ENCODE results near the gene ZCCHC17.

Gene ZCCHC17

GRCh38 chr1:31397360-31398095 is 100.7 kb downstream of the ZCCHC17 start:
- ChIA-PET CTCF (interaction anchor here (0.6 to 4.0 kb wide), 3 partner anchors 9 to 459 kb away, joined by 3 to 44 read pairs (median 3); no protein-coding TSS in a partner anchor), POLR2A (interaction anchor here (1.2 kb wide), 1 partner anchor 25 kb away, joined by 3 read pairs; no protein-coding TSS in a partner anchor)
- DNase-seq (ENCODE audit: extremely low spot score), result no peak
- no peak for TF ChIP-seq FOXM1 (IDR thresholded peaks at IDR 0.05; ENCODE audit: borderline replicate concordance)
- TF ChIP-seq BHLHE40 (IDR thresholded peaks at IDR 0.05; ENCODE audit: borderline replicate concordance), result no peak
- no peak for TF ChIP-seq NFRKB (IDR thresholded peaks at IDR 0.05)
- no peak for TF ChIP-seq HDGF (IDR thresholded peaks at IDR 0.05; ENCODE audit: borderline replicate concordance)
- TF ChIP-seq ZNF384 (IDR thresholded peaks at IDR 0.05), result no peak
- no peak for TF ChIP-seq FOXK2 (IDR thresholded peaks at IDR 0.05)
- TF ChIP-seq ELF4 (IDR thresholded peaks at IDR 0.05), result no peak
- no peak for TF ChIP-seq SP1 (IDR thresholded peaks at IDR 0.05)
- TF ChIP-seq SUZ12 (IDR thresholded peaks at IDR 0.05), result no peak
- TF ChIP-seq PKNOX1 (IDR thresholded peaks at IDR 0.05), result no peak
- no peak for TF ChIP-seq ARNT (IDR thresholded peaks at IDR 0.05)
- TF ChIP-seq L3MBTL2 (conservative IDR thresholded peaks at IDR 0.05), result no peak
- TF ChIP-seq TARDBP (IDR thresholded peaks at IDR 0.05), result no peak

GRCh38 chr1:31398246-31398645 is 101.4 kb downstream of the ZCCHC17 start:
- no peak for TF ChIP-seq ARNT (IDR thresholded peaks at IDR 0.05)
- TF ChIP-seq L3MBTL2 (conservative IDR thresholded peaks at IDR 0.05), result no peak
- TF ChIP-seq SP1 (IDR thresholded peaks at IDR 0.05), result no peak
- TF ChIP-seq FOXM1 (IDR thresholded peaks at IDR 0.05; ENCODE audit: borderline replicate concordance), result no peak
- no peak for TF ChIP-seq ZNF384 (IDR thresholded peaks at IDR 0.05)

GRCh38 chr1:31399976-31400375 is 103.1 kb downstream of the ZCCHC17 start:
- no peak for TF ChIP-seq ZNF384 (IDR thresholded peaks at IDR 0.05)
- no peak for TF ChIP-seq FOXK2 (IDR thresholded peaks at IDR 0.05)
- TF ChIP-seq TARDBP (IDR thresholded peaks at IDR 0.05), result no peak
- no peak for TF ChIP-seq FOXA1 (IDR thresholded peaks at IDR 0.05)
- TF ChIP-seq ELF4 (IDR thresholded peaks at IDR 0.05), result no peak
- ChIA-PET POLR2A (no interaction called here), CTCF (no interaction called here)
- DNase-seq (ENCODE audit: extremely low spot score), result no peak

More at GRCh38 chr1:31398246-31398645, 101.4 kb downstream of the ZCCHC17 start:
- DNase-seq (ENCODE audit: extremely low spot score), result no peak
- CTCF ChIA-PET, result no interaction called here
- POLR2A ChIA-PET, result no interaction called here

GRCh38 chr1:31400393-31400792 is 103.6 kb downstream of the ZCCHC17 start:
- CTCF ChIA-PET, result no interaction called here
- POLR2A ChIA-PET, result no interaction called here
- no peak for DNase-seq (ENCODE audit: extremely low spot score)
- TF ChIP-seq ARNT (IDR thresholded peaks at IDR 0.05) (no peak), PKNOX1 (IDR thresholded peaks at IDR 0.05) (no peak), NFRKB (IDR thresholded peaks at IDR 0.05) (no peak), FOXM1 (IDR thresholded peaks at IDR 0.05; ENCODE audit: borderline replicate concordance) (no peak), LEF1 (IDR thresholded peaks at IDR 0.05; ENCODE audit: borderline replicate concordance) (no peak), TARDBP (IDR thresholded peaks at IDR 0.05) (no peak), CTBP1 (IDR thresholded peaks at IDR 0.05; ENCODE audit: borderline replicate concordance) (no peak), FOXK2 (IDR thresholded peaks at IDR 0.05) (no peak), FOXA1 (IDR thresholded peaks at IDR 0.05) (no peak), ELF4 (IDR thresholded peaks at IDR 0.05) (no peak), BHLHE40 (IDR thresholded peaks at IDR 0.05; ENCODE audit: borderline replicate concordance) (no peak)

GRCh38 chr1:31401241-31401640 is 104.4 kb downstream of the ZCCHC17 start:
- POLR2A ChIA-PET, result no interaction called here
- TF ChIP-seq BHLHE40 (IDR thresholded peaks at IDR 0.05; ENCODE audit: borderline replicate concordance) (no peak), FOXK2 (IDR thresholded peaks at IDR 0.05) (no peak), TARDBP (IDR thresholded peaks at IDR 0.05) (no peak), SUZ12 (IDR thresholded peaks at IDR 0.05) (no peak), ARNT (IDR thresholded peaks at IDR 0.05) (no peak), FOXA1 (IDR thresholded peaks at IDR 0.05) (no peak), L3MBTL2 (conservative IDR thresholded peaks at IDR 0.05) (no peak), LEF1 (IDR thresholded peaks at IDR 0.05; ENCODE audit: borderline replicate concordance) (no peak), ZNF384 (IDR thresholded peaks at IDR 0.05) (no peak), FOXM1 (IDR thresholded peaks at IDR 0.05; ENCODE audit: borderline replicate concordance) (no peak), CTBP1 (IDR thresholded peaks at IDR 0.05; ENCODE audit: borderline replicate concordance) (no peak), NFRKB (IDR thresholded peaks at IDR 0.05) (no peak), SP1 (IDR thresholded peaks at IDR 0.05) (no peak), HDGF (IDR thresholded peaks at IDR 0.05; ENCODE audit: borderline replicate concordance) (no peak), PKNOX1 (IDR thresholded peaks at IDR 0.05) (no peak), ELF4 (IDR thresholded peaks at IDR 0.05) (no peak)
- CTCF ChIA-PET, result no interaction called here
- no peak for DNase-seq (ENCODE audit: extremely low spot score)

DNA sequence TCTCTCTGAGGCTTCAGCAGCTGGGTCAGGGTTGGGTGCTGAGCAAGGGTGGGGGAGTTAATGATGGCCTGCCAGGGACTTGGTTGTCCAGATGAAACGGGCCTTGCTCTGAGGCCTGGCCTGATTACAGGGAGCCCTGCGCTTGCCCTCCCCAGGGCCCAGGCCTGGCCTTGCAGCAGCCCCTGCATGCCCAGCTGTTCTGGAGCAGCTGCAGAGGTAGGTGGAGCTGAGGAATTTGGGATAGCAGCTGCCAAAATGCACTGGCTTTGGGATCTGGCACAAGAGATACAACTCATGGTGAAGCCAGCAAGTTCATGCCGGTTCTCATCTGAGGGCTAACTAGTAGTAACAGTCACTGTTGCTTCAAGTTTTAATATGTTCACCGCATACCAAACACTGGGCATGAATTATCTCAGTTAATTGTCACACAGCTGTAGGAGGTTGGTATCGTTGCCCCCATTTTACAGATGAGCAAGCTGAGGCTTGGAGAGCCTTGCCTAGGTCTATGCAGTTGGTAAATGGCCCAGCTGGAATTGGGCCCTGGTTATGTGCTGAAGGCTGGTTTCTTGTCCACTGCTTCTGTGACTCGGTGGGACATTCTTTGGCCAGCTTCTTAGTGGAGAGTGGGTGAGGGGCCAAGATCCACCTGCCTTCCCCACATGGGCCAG is 108.9 kb downstream of the ZCCHC17 start:
- ChIA-PET CTCF (interaction anchor here (0.6 kb wide), 1 partner anchor 253 kb away, joined by 3 read pairs; no protein-coding TSS in a partner anchor), POLR2A (no interaction called here)
- no peak for DNase-seq (ENCODE audit: extremely low spot score)
- TF ChIP-seq NFRKB (IDR thresholded peaks at IDR 0.05) (no peak), FOXM1 (IDR thresholded peaks at IDR 0.05; ENCODE audit: borderline replicate concordance) (no peak), FOXA1 (IDR thresholded peaks at IDR 0.05) (no peak), SP1 (IDR thresholded peaks at IDR 0.05) (no peak), ZNF384 (IDR thresholded peaks at IDR 0.05) (no peak), L3MBTL2 (conservative IDR thresholded peaks at IDR 0.05) (no peak), CTBP1 (IDR thresholded peaks at IDR 0.05; ENCODE audit: borderline replicate concordance) (no peak), ELF4 (IDR thresholded peaks at IDR 0.05) (no peak), BHLHE40 (IDR thresholded peaks at IDR 0.05; ENCODE audit: borderline replicate concordance) (no peak), TARDBP (IDR thresholded peaks at IDR 0.05) (no peak), HDGF (IDR thresholded peaks at IDR 0.05; ENCODE audit: borderline replicate concordance) (no peak), ARNT (IDR thresholded peaks at IDR 0.05) (no peak), LEF1 (IDR thresholded peaks at IDR 0.05; ENCODE audit: borderline replicate concordance) (no peak), FOXK2 (IDR thresholded peaks at IDR 0.05) (no peak)

Data from HEK293T (cell line).